Body of pancreas (tissue), 4 donors: ENCODE results near the gene KCNAB1.
"Not testable (repeated sequence)": the region's sequence is repeated elsewhere in the genome, so short reads cannot be mapped to it uniquely, and the experiment has no call there.

Experiments
- POLR2A ChIP-seq, 3 donors: fragments of 450-650 bp; IDR thresholded peaks; one replicate each; pipeline ENCODE4 v1.6.1; 2016; ENCODE audit warnings: antibody characterized with exemption in 3 of 3, mild to moderate bottlenecking in 2 of 3
- TF ChIP-seq, protein P1 (sequence below), 7 experiments: fragments of 450-650 bp in 4 of 7; fragments of 200-600 bp in 3 of 7; sonication (generic) in 3 of 7; IDR thresholded peaks; one replicate each; pipeline ENCODE4 v1.5.1; 2016 to 2019; ENCODE audit warnings: antibody characterized with exemption in 7 of 7

DNA sequence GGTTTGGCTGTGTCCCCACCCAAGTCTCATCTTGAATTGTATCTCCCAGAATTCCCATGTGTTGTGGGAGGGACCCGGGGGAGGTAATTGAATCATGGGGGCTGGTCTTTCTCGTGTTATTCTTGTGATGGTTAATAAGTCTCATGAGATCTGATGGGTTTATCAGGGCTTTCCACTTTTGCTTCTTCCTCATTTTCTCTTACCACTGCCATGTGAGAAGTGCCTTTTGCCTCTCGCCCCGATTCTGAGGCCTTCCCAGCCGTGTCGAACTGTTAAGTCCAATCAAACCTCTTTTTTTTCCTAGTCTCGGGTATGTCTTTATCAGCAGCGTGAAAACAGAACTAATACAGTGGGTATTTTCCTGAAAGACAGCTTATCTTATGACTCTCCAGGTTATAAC lies 448.6 kb downstream of the KCNAB1 start:
- TF ChIP-seq, protein P1, sequence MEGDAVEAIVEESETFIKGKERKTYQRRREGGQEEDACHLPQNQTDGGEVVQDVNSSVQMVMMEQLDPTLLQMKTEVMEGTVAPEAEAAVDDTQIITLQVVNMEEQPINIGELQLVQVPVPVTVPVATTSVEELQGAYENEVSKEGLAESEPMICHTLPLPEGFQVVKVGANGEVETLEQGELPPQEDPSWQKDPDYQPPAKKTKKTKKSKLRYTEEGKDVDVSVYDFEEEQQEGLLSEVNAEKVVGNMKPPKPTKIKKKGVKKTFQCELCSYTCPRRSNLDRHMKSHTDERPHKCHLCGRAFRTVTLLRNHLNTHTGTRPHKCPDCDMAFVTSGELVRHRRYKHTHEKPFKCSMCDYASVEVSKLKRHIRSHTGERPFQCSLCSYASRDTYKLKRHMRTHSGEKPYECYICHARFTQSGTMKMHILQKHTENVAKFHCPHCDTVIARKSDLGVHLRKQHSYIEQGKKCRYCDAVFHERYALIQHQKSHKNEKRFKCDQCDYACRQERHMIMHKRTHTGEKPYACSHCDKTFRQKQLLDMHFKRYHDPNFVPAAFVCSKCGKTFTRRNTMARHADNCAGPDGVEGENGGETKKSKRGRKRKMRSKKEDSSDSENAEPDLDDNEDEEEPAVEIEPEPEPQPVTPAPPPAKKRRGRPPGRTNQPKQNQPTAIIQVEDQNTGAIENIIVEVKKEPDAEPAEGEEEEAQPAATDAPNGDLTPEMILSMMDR (IDR thresholded peaks at IDR 0.05) = not testable (repeated sequence)
- TF ChIP-seq POLR2A (IDR thresholded peaks at IDR 0.05) = not testable (repeated sequence)
